PFSK-1 (cell line): ENCODE measurements around the gene BICD1.

Experiments used
- POLR2AphosphoS5 ChIP-seq: IDR thresholded peaks from 2 replicates; pipeline ENCODE4 v1.6.1; 2012; ENCODE audit warnings: low read depth, mild to moderate bottlenecking, control low read depth, low read length, moderate library complexity
- TAF1 ChIP-seq: IDR thresholded peaks from 2 replicates; pipeline ENCODE4 v1.6.1; 2012; ENCODE audit warnings: low read length, control low read depth, borderline replicate concordance; ENCODE audit not compliant: insufficient read depth

DNA sequence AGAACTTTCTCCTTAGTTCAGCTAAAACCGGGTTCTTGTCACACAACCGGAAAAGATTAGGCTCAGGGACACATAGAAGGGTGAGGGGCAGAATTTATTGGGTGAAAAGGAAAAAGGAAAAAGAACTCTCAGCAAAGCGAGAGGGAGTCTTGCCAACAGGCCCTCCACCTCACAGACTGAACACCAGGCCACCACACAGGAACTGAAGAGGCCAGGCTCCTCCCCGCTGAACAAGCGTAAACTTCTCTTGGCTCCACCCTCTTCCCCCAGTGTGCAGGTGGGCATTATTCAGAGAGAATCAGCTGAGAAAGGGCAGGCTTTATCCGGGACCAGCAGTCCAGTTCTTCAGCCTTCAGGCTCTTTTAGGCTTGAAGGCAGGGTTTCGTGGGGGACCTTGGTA is 167.1 kb downstream of the BICD1 start:
- TF ChIP-seq TAF1 = no peak
- no peak for TF ChIP-seq POLR2AphosphoS5
